Measurements from ENCODE around the gene CDON.
"Not testable (repeated sequence)": the region's sequence is repeated elsewhere in the genome, so short reads cannot be mapped to it uniquely, and the experiment has no call there.

Gene CDON

DNA sequence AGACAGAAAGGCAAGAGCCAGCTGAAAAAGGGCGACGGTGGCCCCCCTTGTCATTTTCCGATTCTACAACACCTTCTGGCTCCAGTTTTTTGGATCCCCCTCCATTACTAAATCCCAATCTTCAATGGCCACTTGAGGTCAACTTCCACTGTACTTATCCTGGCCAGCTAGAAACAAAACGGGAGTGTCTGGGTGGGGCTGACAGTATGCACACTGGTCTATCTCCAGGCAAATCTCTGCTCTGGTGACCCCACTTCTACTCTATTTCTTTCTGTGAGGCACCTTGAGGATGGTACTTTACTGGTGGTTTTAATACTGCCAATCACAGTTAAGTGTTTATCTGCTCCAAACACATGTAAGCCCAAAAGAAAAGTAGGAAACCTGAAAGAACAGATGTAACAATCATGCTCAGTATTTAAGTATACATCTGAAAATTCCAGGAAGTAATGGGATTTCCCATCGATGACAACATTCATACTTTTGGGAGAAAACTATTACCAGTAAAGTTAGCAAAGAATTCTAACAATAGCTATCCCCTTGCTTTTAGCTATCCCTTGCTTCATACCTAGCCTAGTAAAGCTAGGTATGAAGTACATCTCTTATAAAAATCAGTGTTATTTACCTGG, 16.0 kb downstream of the CDON start:
- DNase-seq (ENCODE audit: low read depth in 2 of 2), result no peak

GRCh38 chr11:126039485-126040271, 23.0 kb downstream of the CDON start:
- DNase-seq (ENCODE audit: low read depth in 2 of 2), result no peak

- DNase-seq (ENCODE audit: low read depth in 2 of 2), result no peak
These were observed 26.9 kb downstream of the CDON start for GRCh38 chr11:126035718-126036117.

DNA sequence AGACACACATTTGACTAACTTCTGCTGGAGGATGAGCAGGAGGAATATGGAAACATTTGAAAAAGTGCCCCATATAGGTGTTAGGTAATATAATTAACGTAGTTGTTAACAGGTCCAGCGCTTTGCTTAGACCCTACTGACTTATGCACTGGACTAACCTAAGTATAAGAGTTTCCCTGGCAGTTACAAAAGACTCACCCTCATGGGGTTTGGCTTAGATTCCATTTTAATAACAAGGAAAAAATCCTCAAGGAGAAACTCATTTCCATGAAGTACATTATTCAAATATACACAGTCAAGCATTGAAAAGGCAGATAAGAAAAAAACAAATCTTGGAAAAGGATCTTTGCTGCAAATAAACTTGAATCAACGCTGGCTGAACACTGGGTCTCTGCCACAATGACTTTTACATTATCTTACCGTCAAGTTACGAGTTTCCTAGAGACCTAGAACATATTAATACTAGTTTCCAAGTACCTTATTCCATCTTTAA, 27.7 kb downstream of the CDON start:
- DNase-seq (ENCODE audit: low read depth in 2 of 2), result no peak

DNA sequence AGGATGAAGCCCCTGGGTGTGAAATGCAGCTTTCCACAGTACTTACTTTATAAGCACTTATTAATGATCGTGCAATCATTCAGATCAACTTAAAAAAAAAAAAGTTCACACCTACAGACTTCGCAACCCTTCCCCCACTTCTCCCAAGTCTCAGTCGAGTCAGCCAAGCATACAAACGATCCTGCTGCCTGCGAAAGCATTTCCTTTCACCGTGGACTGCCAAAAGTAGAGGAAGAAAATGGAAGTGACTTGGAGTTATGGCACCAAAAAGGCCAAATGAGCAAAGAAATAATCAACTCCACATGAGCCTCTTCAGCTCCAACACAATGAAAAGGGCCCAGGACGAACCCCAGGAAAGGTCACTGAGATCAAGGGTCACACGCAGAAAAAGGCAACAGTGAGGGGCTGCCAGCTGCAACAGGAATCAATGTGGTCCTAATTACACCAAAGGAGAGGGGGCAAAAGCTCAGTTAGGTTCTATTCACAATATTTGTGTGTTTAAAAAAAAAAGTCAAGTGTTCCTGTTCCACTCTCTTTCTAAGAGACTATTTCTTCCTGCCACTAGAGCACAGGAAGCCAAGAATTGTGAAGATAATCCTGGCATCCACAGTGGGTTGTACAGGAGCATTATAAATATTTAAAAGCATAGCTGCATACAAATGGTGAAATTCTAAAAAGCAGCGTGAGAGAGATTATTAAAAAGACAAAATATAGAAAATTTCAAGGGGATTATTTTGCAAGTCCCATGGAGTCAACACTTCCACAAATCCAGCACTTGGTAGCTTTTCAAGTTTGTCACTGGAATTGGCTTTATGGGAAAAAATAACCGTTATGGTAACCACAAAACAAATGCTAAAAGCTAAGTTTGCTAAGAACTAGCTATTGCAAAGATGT, 28.4 kb downstream of the CDON start:
- no peak for DNase-seq (ENCODE audit: low read depth in 2 of 2)

DNA sequence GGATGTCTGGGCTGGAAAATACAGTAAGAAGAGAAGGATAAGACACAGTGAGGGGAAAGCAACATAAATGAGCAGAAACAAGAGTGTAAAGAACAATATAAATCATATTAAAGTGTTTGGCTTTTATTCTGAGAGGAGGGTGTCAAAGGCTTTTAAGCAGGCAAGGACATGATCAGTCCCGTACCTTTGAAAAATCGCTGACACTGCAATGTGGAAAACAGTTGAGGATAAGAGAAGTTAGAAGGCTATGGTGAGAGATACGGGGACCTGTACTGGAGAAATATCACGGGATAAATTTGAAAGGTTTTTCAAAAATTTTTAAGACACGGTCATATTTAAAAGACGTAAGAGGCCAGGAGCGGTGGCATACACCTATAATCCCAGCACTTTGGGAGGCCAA, 30.3 kb downstream of the CDON start:
- DNase-seq (ENCODE audit: low read depth in 2 of 2), result no peak

- no peak for DNase-seq (ENCODE audit: low read depth in 2 of 2)
These were observed 32.9 kb downstream of the CDON start for GRCh38 chr11:126029805-126030204.

DNA sequence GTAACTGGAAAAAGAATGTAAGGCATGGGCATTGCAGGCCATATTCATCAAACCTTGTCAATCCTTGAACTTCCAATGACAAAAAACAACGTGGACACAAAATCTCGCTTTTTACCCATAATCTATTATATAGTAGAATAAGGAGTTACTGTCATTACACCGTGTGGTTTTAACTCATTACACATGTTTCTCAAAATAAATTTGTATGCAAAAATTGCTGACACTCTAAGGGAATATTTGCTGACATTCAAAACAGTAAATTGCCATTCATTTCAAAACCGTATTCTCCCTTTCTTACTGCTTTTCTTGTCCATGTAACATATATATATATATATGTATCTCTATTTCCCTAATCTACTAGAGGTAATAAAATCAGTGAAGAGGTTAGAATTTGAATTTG, 33.4 kb downstream of the CDON start:
- no peak for DNase-seq (ENCODE audit: low read depth in 2 of 2)

GRCh38 chr11:126028534-126028933, 34.1 kb downstream of the CDON start:
- DNase-seq (ENCODE audit: low read depth in 2 of 2), result not testable (repeated sequence)

DNA sequence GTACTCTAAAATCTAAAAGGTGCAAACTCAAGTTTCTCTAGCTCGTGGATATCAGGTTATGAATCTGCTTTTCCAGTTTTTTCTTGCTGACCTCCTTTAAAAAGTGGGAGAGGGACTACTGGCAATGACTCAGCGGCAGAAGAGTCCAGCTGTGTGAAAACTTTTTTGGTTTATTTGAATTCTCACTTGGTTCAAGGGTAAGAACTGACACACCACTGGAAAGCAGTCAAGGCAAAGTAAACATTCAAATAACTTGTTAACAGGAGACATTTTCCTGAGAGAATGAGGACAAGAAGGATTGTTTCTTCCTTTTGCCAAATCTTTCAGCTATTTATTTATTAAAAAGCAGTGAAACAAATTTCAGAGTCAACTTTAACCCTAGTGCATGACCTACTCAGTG, 36.1 kb downstream of the CDON start:
- DNase-seq (ENCODE audit: low read depth in 2 of 2), result no peak

- no peak for DNase-seq (ENCODE audit: low read depth in 2 of 2)
These were observed 36.8 kb downstream of the CDON start for GRCh38 chr11:126025822-126026221.

DNA sequence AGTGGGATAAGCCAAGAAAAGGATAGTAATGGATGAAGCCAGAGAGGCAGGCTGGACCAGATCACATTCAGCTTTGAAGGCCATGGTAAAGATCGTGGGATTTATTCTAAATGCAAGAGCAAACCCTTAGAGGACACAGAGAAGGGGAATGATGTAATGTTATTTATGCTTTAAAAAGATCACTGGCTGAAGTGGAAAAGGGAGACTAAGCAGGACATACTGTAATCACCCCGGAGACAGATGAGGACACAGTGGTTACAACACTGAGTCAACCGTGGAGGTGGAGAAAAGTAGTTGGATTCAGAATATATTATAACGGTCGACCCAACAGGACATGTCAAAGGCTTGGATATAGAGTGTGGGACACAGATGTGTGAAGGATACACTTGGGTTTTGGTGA, 38.5 kb downstream of the CDON start:
- no peak for DNase-seq (ENCODE audit: low read depth in 2 of 2)

GRCh38 chr11:126012852-126013251, 49.8 kb downstream of the CDON start:
- DNase-seq (ENCODE audit: low read depth in 2 of 2), result no peak

GRCh38 chr11:126011754-126012153, 50.9 kb downstream of the CDON start:
- no peak for DNase-seq (ENCODE audit: low read depth in 2 of 2)

DNA sequence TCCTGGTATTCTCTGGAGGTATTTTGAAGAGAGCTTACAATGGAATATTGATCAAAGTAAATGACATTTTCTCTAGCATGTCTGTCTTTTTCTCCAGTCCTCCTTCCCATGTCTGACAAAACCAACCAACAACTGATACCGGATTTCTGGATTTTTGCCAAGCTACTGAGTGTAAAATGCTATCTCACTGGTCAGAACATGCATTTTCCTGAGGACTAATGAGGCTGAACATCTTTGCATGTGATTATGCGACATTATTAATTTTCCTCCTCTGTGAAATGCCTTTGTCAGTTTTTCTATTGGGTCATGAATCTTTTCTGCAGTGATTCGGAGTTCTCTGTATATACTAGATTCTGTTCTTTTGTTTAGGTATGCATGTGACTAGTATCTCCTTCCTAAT, 51.4 kb downstream of the CDON start:
- DNase-seq (ENCODE audit: low read depth in 2 of 2), result no peak

- no peak for DNase-seq (ENCODE audit: low read depth in 2 of 2)
These were observed 53.7 kb downstream of the CDON start for GRCh38 chr11:126008956-126009355.

- peak in 1 of 2 experiments; percentile 24 for DNase-seq (ENCODE audit: low read depth in 2 of 2)
These were observed 55.4 kb downstream of the CDON start for GRCh38 chr11:126007238-126007637.

- no peak for DNase-seq (ENCODE audit: low read depth in 2 of 2)
These were observed 56.6 kb downstream of the CDON start for GRCh38 chr11:126006068-126006467.

DNA sequence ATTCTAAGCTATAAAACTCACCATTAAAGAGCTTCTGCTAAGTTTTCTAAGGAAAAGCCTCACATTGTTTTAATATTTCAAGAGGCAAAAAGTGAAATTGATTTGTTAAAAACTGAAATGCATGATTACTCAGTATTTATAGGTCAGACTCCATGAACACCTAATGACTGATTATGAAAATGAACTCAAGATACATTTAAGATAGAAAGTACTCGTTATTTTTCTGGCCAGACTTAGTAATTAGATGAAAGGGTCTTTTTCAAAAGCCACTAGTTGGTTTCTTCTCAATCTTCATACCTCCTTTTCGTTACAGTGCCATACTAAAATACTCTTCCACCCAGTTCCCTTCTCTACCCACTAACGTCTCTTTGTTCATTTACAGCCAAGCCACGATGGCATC, 60.5 kb downstream of the CDON start:
- no peak for DNase-seq (ENCODE audit: low read depth in 2 of 2)

DNA sequence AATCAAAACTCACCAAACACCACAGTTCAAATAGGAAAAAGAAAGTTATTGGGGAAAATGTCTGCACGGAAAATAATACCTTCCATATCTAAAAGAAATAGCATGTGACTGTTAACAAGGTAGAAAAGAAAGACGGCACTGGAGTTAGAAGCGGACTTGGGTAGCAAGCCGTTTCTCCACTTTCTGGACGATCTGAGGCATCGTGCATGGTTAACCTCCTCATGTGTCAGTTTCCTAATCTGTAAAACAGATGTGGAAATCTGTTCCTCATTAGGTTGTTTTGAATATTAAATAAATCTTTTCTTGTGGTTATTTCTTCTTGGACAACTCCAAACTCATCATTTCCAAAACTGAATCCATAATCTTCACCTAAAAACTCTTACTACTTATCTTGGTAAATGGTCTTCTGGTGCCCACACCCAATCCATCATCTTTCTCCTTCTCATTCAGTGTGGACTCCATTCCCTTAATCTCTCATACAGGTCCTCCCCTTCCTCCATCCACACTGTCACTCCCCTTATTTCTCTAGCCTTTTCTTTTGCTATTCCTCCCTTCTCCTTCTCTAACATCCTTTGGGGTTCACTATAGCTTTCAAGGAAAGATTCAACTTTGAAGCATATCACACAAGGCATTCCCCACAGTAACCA, 63.3 kb downstream of the CDON start:
- DNase-seq (ENCODE audit: low read depth in 2 of 2), result peak in 1 of 2 experiments; percentile 21

- no peak for DNase-seq (ENCODE audit: low read depth in 2 of 2)
These were observed 64.4 kb downstream of the CDON start for GRCh38 chr11:125998267-125998666.

DNA sequence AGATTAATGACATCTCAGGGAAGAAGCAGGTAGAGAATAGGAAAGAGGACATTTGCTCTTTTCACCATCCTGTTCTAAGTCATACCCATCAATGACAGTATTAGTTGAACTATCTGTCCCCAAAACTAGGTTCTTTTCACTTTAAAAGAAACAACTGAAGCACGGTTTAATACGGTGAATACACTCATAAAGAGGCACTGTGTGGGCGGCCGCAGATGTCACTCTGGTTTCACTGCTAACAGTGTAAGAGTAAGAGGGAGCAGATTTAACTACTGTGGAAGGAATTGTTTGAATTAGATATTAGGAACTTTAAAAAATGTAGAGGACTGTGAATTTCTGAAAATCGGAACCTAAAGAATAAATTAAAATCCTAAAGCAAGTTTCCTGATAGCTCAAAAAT, 67.4 kb downstream of the CDON start:
- DNase-seq (ENCODE audit: low read depth in 2 of 2), result no peak

Measured in fibroblast of skin of left biceps (primary cell).